ENCODE data around the gene PAQR8. TPM values are rescaled to one million over a fixed set of nuclear protein-coding genes. Genes with fewer than 3 reads are reported as not detected.

Gene PAQR8
- total RNA-seq, 1 experiment from 2014 or later, result 3.0 TPM

GRCh38 chr6:52423448-52423847 lies 61.5 kb downstream of the PAQR8 start:
- H3K23ac ChIP-seq (ENCODE audit: insufficient read length, low read depth, low read length), result no peak overlapping the region
- no peak for DNase-seq

More at GRCh38 chr6:52423448-52423847, 61.5 kb downstream of the PAQR8 start:
- WGBS (ENCODE audit: extremely low coverage, insufficient read length, low lambda C conversion rate), result no CpG with 5 or more reads among the region's 3 CpGs
- no peak overlapping the region for H2BK20ac ChIP-seq (ENCODE audit: low read depth, low read length, poor library complexity, severe bottlenecking)
- no peak overlapping the region for H2BK120ac ChIP-seq (ENCODE audit: low read depth, low read length, poor library complexity, severe bottlenecking)
- no peaks in the 10 kb centered on the region for H3K9me3 Mint-ChIP-seq
- H3K9ac ChIP-seq (ENCODE audit: extremely low read depth, insufficient read length, low read length), result no peak overlapping the region
- peaks cover 2% of the 10 kb centered on the region; the same call in 1 of the 2 replicates for H3K4me1 ChIP-seq (ENCODE audit: insufficient read depth, low read length)
- no peaks in the 10 kb centered on the region for H3K36me3 Mint-ChIP-seq (ENCODE audit: insufficient read depth in 1 of 3, low read depth in 3 of 3)
- H4K20me1 ChIP-seq (ENCODE audit: control insufficient read depth, insufficient read depth, insufficient read length), result no peaks in the 10 kb centered on the region
- H3K27ac ChIP-seq (ENCODE audit: insufficient read length, low read depth, low read length), result no peak overlapping the region
- no peak overlapping the region for H3K14ac ChIP-seq (ENCODE audit: insufficient read depth, low read length)
- H4K91ac ChIP-seq (ENCODE audit: insufficient read length, low read depth, low read length), result no peak overlapping the region
- H3K27me3 Mint-ChIP-seq (ENCODE audit: low read depth), result no peaks in the 10 kb centered on the region
- H4K8ac ChIP-seq (replicated peaks; ENCODE audit: insufficient read length, low read depth, low read length), result no peak overlapping the region
- H2BK15ac ChIP-seq (ENCODE audit: low read depth, low read length), result no peak overlapping the region
- no peak overlapping the region for H3T11ph ChIP-seq (ENCODE audit: low read length)
- no peak overlapping the region for H3K4me3 Mint-ChIP-seq
- no peaks in the 10 kb centered on the region for H3K27me3 ChIP-seq (ENCODE audit: insufficient read depth, low read length)
- no peak for TF ChIP-seq CTCF (conservative IDR thresholded peaks at IDR 0.05)
- no peaks in the 10 kb centered on the region for H3K79me1 ChIP-seq (ENCODE audit: insufficient read depth, low read depth, low read length, poor library complexity, severe bottlenecking)
- H3K4ac ChIP-seq (ENCODE audit: low read depth, low read length), result no peak overlapping the region
- no peak overlapping the region for H2BK12ac ChIP-seq (ENCODE audit: insufficient read length, low read depth, low read length)
- no peaks in the 10 kb centered on the region for H3K9me3 ChIP-seq (ENCODE audit: control insufficient read depth, low read depth, low read length)
- H3K56ac ChIP-seq (ENCODE audit: insufficient read length, low read depth, low read length), result no peak overlapping the region
- H3K79me2 ChIP-seq (ENCODE audit: insufficient read depth, low read length), result no peaks in the 10 kb centered on the region
- H3K23me2 ChIP-seq (ENCODE audit: insufficient read length, low read depth, low read length, poor library complexity, severe bottlenecking), result peaks cover 15% of the 10 kb centered on the region
- H2AK5ac ChIP-seq (ENCODE audit: insufficient read length, low read length), result no peak overlapping the region
- H2AFZ ChIP-seq (ENCODE audit: low read length), result no peak overlapping the region
- H3K4me2 ChIP-seq (ENCODE audit: insufficient read depth, insufficient read length, low read length), result no peak overlapping the region
- no peak overlapping the region for H2BK5ac ChIP-seq (ENCODE audit: insufficient read length, low read length)
- no peak overlapping the region for H4K5ac ChIP-seq (ENCODE audit: insufficient read length, low read depth, low read length)
- H3K4me1 Mint-ChIP-seq, result peaks cover 6 to 18% of the 10 kb centered on the region in 2 experiments
- H3K18ac ChIP-seq (ENCODE audit: insufficient read length, low read depth, low read length), result no peak overlapping the region
- H3K27ac Mint-ChIP-seq, result no peak overlapping the region

All from H9 (cell line).